GM12878 (cell line): ENCODE data around the gene COPB1. TPM values are rescaled to one million over a fixed set of nuclear protein-coding genes. Genes with fewer than 3 reads are reported as not detected.

ENCODE experiments used
- ATAC-seq: fragments of 200-7000 bp; cut with Tn5 transposase; 3 replicates; pipeline ENCODE4 v1.9.1; 2020; ENCODE audit warnings: mild to moderate bottlenecking, moderate library complexity
- BruUV-seq: library from RNA; stranded (reverse); fragments of 400-500 nt; replicated peaks from 2 replicates; lab custom pipeline; 2021; lab: Mats Ljungman, UMichigan
- CTCF ChIA-PET: fragments of 300-600 bp; sonication (Branson Sonifier 250); formaldehyde crosslinking; extraction: SDS; loops from one replicate; lab custom pipeline; 2021; ENCODE audit warnings: inconsistent platforms; lab: Yijun Ruan, JAX
- POLR2A ChIA-PET: fragments of 350-600 bp; formaldehyde crosslinking; extraction: SDS; loops from one replicate; lab custom pipeline; 2021; ENCODE audit warnings: inconsistent platforms; lab: Charles Lee
- RAD21 ChIA-PET: fragments of 300-600 bp; sonication (Branson Sonifier 250); formaldehyde crosslinking; loops from one replicate; lab custom pipeline; 2023; ENCODE audit warnings: antibody characterized with exemption; ENCODE audit not compliant: unreplicated experiment; lab: Charles Lee
- SMC1A ChIA-PET: fragments of 300-600 bp; sonication (Branson Sonifier 250); formaldehyde crosslinking; loops from one replicate; lab custom pipeline; 2023; ENCODE audit not compliant: unreplicated experiment, uncharacterized antibody; lab: Charles Lee
- DNase-seq: peaks from one replicate; pipeline ENCODE4 v3.0.0-alpha.2; 2011; ENCODE audit warnings: low read depth, low spot score
- FAIRE-seq: peaks from 3 replicates; lab custom pipeline; 2011; peaks lifted over from hg19 to GRCh38; lab: Jason Lieb, UNC
- H2AFZ ChIP-seq: 2 replicates; pipeline ENCODE4 v1.6.0; 2011; ENCODE audit warnings: low read depth, low read length, control low read depth; ENCODE audit not compliant: control insufficient read depth
- H3K27ac ChIP-seq: 2 replicates; pipeline ENCODE4 v1.5.1; 2011; ENCODE audit warnings: control low read depth; ENCODE audit not compliant: control insufficient read depth, insufficient read depth
- H3K27me3 ChIP-seq, 2 experiments: replicated peaks in 1 of 2; 2 replicates each; pipeline versions ENCODE4 v1.6.0 to v1.6.1; 2011; ENCODE audit warnings: low read length in 1 of 2; ENCODE audit not compliant: control insufficient read depth in 2 of 2, insufficient read depth in 2 of 2
- H3K36me3 ChIP-seq, 2 experiments: 2 replicates each; pipeline ENCODE4 v1.5.1; 2011; ENCODE audit warnings: low read length in 1 of 2; ENCODE audit not compliant: control insufficient read depth in 2 of 2, insufficient read depth in 2 of 2
- H3K4me1 ChIP-seq: 2 replicates; pipeline ENCODE4 v1.6.1; 2011; ENCODE audit warnings: mild to moderate bottlenecking, low read length, moderate library complexity, mixed read lengths; ENCODE audit not compliant: control insufficient read depth, insufficient read depth
- H3K4me2 ChIP-seq: 2 replicates; pipeline ENCODE4 v1.6.0; 2011; ENCODE audit warnings: control low read depth; ENCODE audit not compliant: control insufficient read depth, insufficient read depth
- H3K4me3 ChIP-seq: fragments of 200-600 bp; sonication (generic); 2 replicates; pipeline ENCODE4 v1.5.1; 2016
- H3K79me2 ChIP-seq: 2 replicates; pipeline ENCODE4 v1.6.0; 2011; ENCODE audit warnings: low read length; ENCODE audit not compliant: control insufficient read depth, insufficient read depth
- H3K9ac ChIP-seq: 2 replicates; pipeline ENCODE4 v1.8.0; 2011; ENCODE audit warnings: low read length, control low read depth, mixed read lengths; ENCODE audit not compliant: control insufficient read depth, insufficient read depth
- H3K9me3 ChIP-seq: replicated peaks from 3 replicates; pipeline ENCODE4 v1.5.1; 2011; ENCODE audit warnings: mild to moderate bottlenecking, low read length; ENCODE audit not compliant: control insufficient read depth, insufficient read depth
- H4K20me1 ChIP-seq: 2 replicates; pipeline ENCODE4 v1.6.0; 2011; ENCODE audit not compliant: control insufficient read depth, insufficient read depth
- ASH2L ChIP-seq: fragments of 300-600, 200-600 bp; sonication (generic); IDR thresholded peaks from 2 replicates; pipeline ENCODE4 v1.6.1; 2017; ENCODE audit warnings: low read depth, mild to moderate bottlenecking, borderline replicate concordance
- ATF2 ChIP-seq: IDR thresholded peaks from 2 replicates; pipeline ENCODE4 v1.6.1; 2012; ENCODE audit warnings: low read length, inconsistent platforms
- CBX5 ChIP-seq: sonication (generic); IDR thresholded peaks from 2 replicates; pipeline ENCODE4 v1.6.1; 2016; ENCODE audit warnings: low read depth, moderate library complexity, mild to moderate bottlenecking, inconsistent platforms
- CREM ChIP-seq: IDR thresholded peaks from 2 replicates; pipeline ENCODE4 v1.6.1; 2014; ENCODE audit warnings: antibody characterized with exemption, low read depth
- EGR1 ChIP-seq, 2 experiments: IDR thresholded peaks; 1 replicate in 1 of 2; 2 replicates in 1 of 2; pipeline ENCODE4 v1.6.1; 2011 to 2012; ENCODE audit warnings: low read depth in 2 of 2, low read length in 2 of 2, borderline replicate concordance in 1 of 2, mild to moderate bottlenecking in 1 of 2, moderate library complexity in 1 of 2
- FOS ChIP-seq: IDR thresholded peaks from 3 replicates; pipeline ENCODE4 v1.6.1; 2011; ENCODE audit warnings: borderline replicate concordance; ENCODE audit not compliant: insufficient read length; ENCODE audit errors: extremely low read depth
- HDAC2 ChIP-seq: fragments of 200-600 bp; sonication (generic); IDR thresholded peaks from 2 replicates; pipeline ENCODE4 v1.6.1; 2017
- IKZF1 ChIP-seq: fragments of 450-650 bp; conservative IDR thresholded peaks from 2 replicates; pipeline ENCODE4 v1.6.1; 2017; ENCODE audit warnings: antibody characterized with exemption, mild to moderate bottlenecking
- IRF4 ChIP-seq: IDR thresholded peaks from 2 replicates; pipeline ENCODE4 v1.6.1; 2011; ENCODE audit warnings: low read depth, low read length
- JUND ChIP-seq: IDR thresholded peaks from 2 replicates; pipeline ENCODE4 v1.6.1; 2012; ENCODE audit warnings: low read depth, mild to moderate bottlenecking, low read length, improper control_type of control experiment, moderate library complexity
- KAT2A ChIP-seq: conservative IDR thresholded peaks from 2 replicates; pipeline ENCODE4 v1.6.1; 2011; ENCODE audit warnings: low read depth, low read length; ENCODE audit not compliant: control insufficient read depth
- LARP7 ChIP-seq: fragments of 450-650 bp; IDR thresholded peaks from 2 replicates; pipeline ENCODE4 v1.6.1; 2017; ENCODE audit warnings: mild to moderate bottlenecking
- NFYB ChIP-seq: IDR thresholded peaks from 2 replicates; pipeline ENCODE4 v1.6.1; 2011; ENCODE audit warnings: low read depth, mild to moderate bottlenecking, low read length, improper control_type of control experiment, moderate library complexity; ENCODE audit not compliant: insufficient read depth
- SPI1 ChIP-seq: IDR thresholded peaks from 2 replicates; pipeline ENCODE4 v1.6.1; 2011; ENCODE audit warnings: low read depth, mild to moderate bottlenecking, low read length, moderate library complexity, borderline replicate concordance; ENCODE audit not compliant: insufficient read depth
- STAT3 ChIP-seq: IDR thresholded peaks from 2 replicates; pipeline ENCODE4 v1.6.1; 2011; ENCODE audit warnings: low read depth, low read length, improper control_type of control experiment
- TAF1 ChIP-seq: IDR thresholded peaks from 2 replicates; pipeline ENCODE4 v1.6.1; 2011; ENCODE audit warnings: mild to moderate bottlenecking, low read depth, low read length, borderline replicate concordance
- ZNF207 ChIP-seq: fragments of 450-650 bp; IDR thresholded peaks from 2 replicates; pipeline ENCODE4 v1.6.1; 2014; ENCODE audit warnings: antibody characterized with exemption, mild to moderate bottlenecking, borderline replicate concordance
- ZNF274 ChIP-seq: IDR thresholded peaks from one replicate; pipeline ENCODE4 v1.8.0; 2011; ENCODE audit not compliant: insufficient read length, insufficient read depth
- ZNF687 ChIP-seq: fragments of 450-650 bp; IDR thresholded peaks from 2 replicates; pipeline ENCODE4 v1.6.1; 2017; ENCODE audit warnings: mild to moderate bottlenecking, moderate library complexity
- ZSCAN29 ChIP-seq: fragments of 450-650 bp; IDR thresholded peaks from 2 replicates; pipeline ENCODE4 v1.6.1; 2017; ENCODE audit warnings: mild to moderate bottlenecking, moderate library complexity
- WGBS: methylation state at CpG from one replicate; pipeline ENCODE4 v1.1.6; 2016; ENCODE audit warnings: low lambda C conversion rate; ENCODE audit not compliant: insufficient replicate concordance, insufficient coverage; ENCODE audit errors: missing lambda C conversion rate; 5-methylcytosine and 5-hydroxymethylcytosine counted together
- in situ Hi-C: fragments of 300-500 bp; cut with MboI; formaldehyde crosslinking; loops from 9 replicates; pipeline ENCODE4 v1.14.3; 2018; ENCODE audit warnings: mixed read lengths
- intact Hi-C: fragments of 100-400 bp; cut with micrococcal nuclease; formaldehyde crosslinking; loops from one replicate; pipeline ENCODE4 v1.14.2; 2022; ENCODE audit not compliant: unreplicated experiment
- polyA plus RNA-seq, 11 experiments: library from polyadenylated mRNA; depleted of rRNA in 4 of 11; unstranded in 6 of 11; stranded (reverse) in 5 of 11; fragments of >200 nt; fragmentation: Nextera tagmentation in 4 of 11; fragmentation: Illumina TruSeq in 1 of 11; extraction: Ambion mirVana in 4 of 11; extraction: Trizol in 1 of 11; gene quantifications; 1 replicate in 1 of 11; 2 replicates in 10 of 11; pipeline versions ENCODE4 v1.2.1 to v1.2.3, GENCODE V29; 2011 to 2016; ENCODE audit warnings: inconsistent platforms in 2 of 11, missing spikeins in 2 of 11, low read depth in 1 of 11
- total RNA-seq, 4 experiments: library from RNA; depleted of rRNA in 3 of 4; stranded (reverse); fragments of >200 nt in 3 of 4; fragmentation: Illumina TruSeq in 1 of 4; extraction: Trizol in 1 of 4; gene quantifications; 2 replicates each; pipeline versions ENCODE4 v1.2.1 to v1.2.3, GENCODE V29; 2013 to 2021

Gene COPB1
- total and polyA plus RNA-seq, 10 of the 15 experiments (the other 5 are each of a cell fraction or from before 2014, with no cell fraction given): 67.0 to 149 (median 109) TPM

- no peak overlapping the region for H2AFZ ChIP-seq
- no peaks in the 10 kb centered on the region for H3K27me3 ChIP-seq
- DNase-seq: no peak
- ChIA-PET POLR2A (no interaction called here), RAD21 (interaction anchor here (0.8 to 9.5 kb wide), 6 partner anchors 38 to 167 kb away, joined by 3 to 123 read pairs (median 6); no protein-coding TSS in a partner anchor), CTCF (interaction anchor here (0.6 to 9.0 kb wide), 16 partner anchors 8 to 492 kb away, joined by 3 to 271 read pairs (median 6); no protein-coding TSS in a partner anchor), SMC1A (interaction anchor here (0.9 to 5.8 kb wide), 17 partner anchors 10 to 164 kb away, joined by 3 to 120 read pairs (median 4); no protein-coding TSS in a partner anchor)
- TF ChIP-seq KAT2A (no peak), ASH2L (no peak), HDAC2 (no peak), SPI1 (no peak), STAT3 (no peak), ZNF687 (no peak), CBX5 (no peak), FOS (no peak), ZNF274 (no peak), IRF4 (no peak), ATF2 (no peak), EGR1 (IDR thresholded peaks at IDR 0.05; ENCODE audit: borderline replicate concordance in 1 of 2, low read depth in 2 of 2, low read length in 2 of 2) (no peak), IKZF1 (no peak), ZNF207 (no peak), TAF1 (no peak), NFYB (no peak), LARP7 (no peak), JUND (no peak), CREM (no peak), ZSCAN29 (no peak)
- no peaks in the 10 kb centered on the region for H3K36me3 ChIP-seq
- H3K9ac ChIP-seq: no peak overlapping the region
- 53% methylated on average over 4 of the region's 4 CpGs for WGBS
- no peak overlapping the region for H3K4me3 ChIP-seq
- H4K20me1 ChIP-seq: no peaks in the 10 kb centered on the region
- no peaks in the 10 kb centered on the region for H3K79me2 ChIP-seq
- in situ Hi-C loops (loop anchor here (25.0 kb wide), 1 partner anchor 455 kb away; the partner anchor contains the start of gene SPON1), intact Hi-C loops (loop anchor here (1.0 kb wide), 1 partner anchor 117 kb away; no protein-coding TSS in a partner anchor)
- no peaks in the 10 kb centered on the region for H3K9me3 ChIP-seq
- no peak overlapping the region for H3K4me2 ChIP-seq
- FAIRE-seq: no peak
- ATAC-seq: no peak
- no peak overlapping the region for H3K27ac ChIP-seq
- H3K4me1 ChIP-seq: peaks cover 10% of the 10 kb centered on the region
- BruUV-seq: no TSS peak
These were observed 81.8 kb downstream of the COPB1 start for GRCh38 chr11:14417617-14418374.
